A673 (cell line): Measurements from ENCODE around the gene PTCH1. TPM values are rescaled to one million over a fixed set of nuclear protein-coding genes. Genes with fewer than 3 reads are reported as not detected.

Source experiments
- BruUV-seq: library from RNA; stranded (reverse); fragments of 400-500 nt; replicated peaks from 2 replicates; lab custom pipeline; 2021; lab: Mats Ljungman, UMichigan
- CTCF ChIA-PET: fragments of 300-600 bp; sonication (Branson Sonifier 250); formaldehyde crosslinking; loops from one replicate; lab custom pipeline; 2022; ENCODE audit warnings: antibody characterized with exemption; lab: Charles Lee
- POLR2A ChIA-PET: fragments of 300-600 bp; sonication (Branson Sonifier 250); formaldehyde crosslinking; loops from one replicate; lab custom pipeline; 2022; ENCODE audit warnings: antibody characterized with exemption; ENCODE audit not compliant: low non-redundant PET; lab: Charles Lee
- DNase-seq: peaks from one replicate; pipeline ENCODE4 v3.0.0-alpha.2; 2015; ENCODE audit warnings: low spot score
- H3K27ac ChIP-seq: fragments of 200-600 bp; sonication (generic); 2 replicates; pipeline ENCODE4 v1.5.1; 2016; ENCODE audit warnings: mixed run types, low read depth, mild to moderate bottlenecking, mixed read lengths, antibody characterized with exemption, low read length; ENCODE audit not compliant: poor library complexity, severe bottlenecking
- H3K27me3 ChIP-seq: fragments of 200-600 bp; sonication (generic); replicated peaks from 2 replicates; pipeline ENCODE4 v1.6.1; 2017; ENCODE audit warnings: mixed run types, low read depth, mild to moderate bottlenecking, mixed read lengths, antibody characterized with exemption, low read length; ENCODE audit not compliant: insufficient read depth, poor library complexity
- H3K36me3 ChIP-seq: fragments of 200-600 bp; sonication (generic); 2 replicates; pipeline ENCODE4 v1.6.1; 2016; ENCODE audit warnings: mixed run types, mild to moderate bottlenecking, mixed read lengths, antibody characterized with exemption, low read length; ENCODE audit not compliant: insufficient read depth, poor library complexity, severe bottlenecking
- H3K4me1 ChIP-seq: fragments of 200-600 bp; sonication (generic); 2 replicates; pipeline ENCODE4 v1.6.1; 2017; ENCODE audit warnings: mixed run types, mild to moderate bottlenecking, mixed read lengths, antibody characterized with exemption, low read length; ENCODE audit not compliant: insufficient read depth, poor library complexity, severe bottlenecking
- H3K4me3 ChIP-seq: fragments of 200-600 bp; sonication (generic); 2 replicates; pipeline ENCODE4 v1.5.1; 2016; ENCODE audit warnings: low read depth, mixed run types, mild to moderate bottlenecking, mixed read lengths, low read length; ENCODE audit not compliant: poor library complexity, severe bottlenecking
- H3K9me3 ChIP-seq: fragments of 200-600 bp; sonication (generic); 2 replicates; pipeline ENCODE4 v1.6.1; 2016; ENCODE audit warnings: mixed run types, low read depth, mild to moderate bottlenecking, mixed read lengths, antibody characterized with exemption, low read length; ENCODE audit not compliant: poor library complexity, severe bottlenecking
- CTCF ChIP-seq: fragments of 300-800, 200-600 bp; sonication (generic); conservative IDR thresholded peaks from 2 replicates; pipeline ENCODE4 v1.5.1; 2017; ENCODE audit warnings: low read depth, mild to moderate bottlenecking, antibody characterized with exemption, low read length, moderate library complexity, mixed read lengths
- EZH2 ChIP-seq: fragments of 200-600 bp; sonication (generic); IDR thresholded peaks from 2 replicates; pipeline ENCODE4 v1.6.1; 2017; ENCODE audit warnings: borderline replicate concordance, low read depth, mild to moderate bottlenecking, mixed read lengths, antibody characterized with exemption, low read length; ENCODE audit not compliant: poor library complexity, severe bottlenecking
- intact Hi-C: fragments of 100-400 bp; cut with micrococcal nuclease; formaldehyde crosslinking; loops from one replicate; pipeline ENCODE4 v1.10.0; 2022; ENCODE audit not compliant: unreplicated experiment
- total RNA-seq: library from RNA; stranded (reverse); gene quantifications from 2 replicates; pipeline ENCODE4 v1.2.3, GENCODE V29; 2021

PTCH1 gene
- total RNA-seq, 1 experiment from 2014 or later = 36.5 TPM

- intact Hi-C loops = no loop called here
- no TSS peak for BruUV-seq
- H3K4me1 ChIP-seq = no peaks in the 10 kb centered on the region
- H3K27ac ChIP-seq = no peak overlapping the region
- no peak for DNase-seq
- CTCF ChIA-PET = no interaction called here
- no peaks in the 10 kb centered on the region for H3K27me3 ChIP-seq
- POLR2A ChIA-PET = no interaction called here
- peaks cover 59% of the 10 kb centered on the region for H3K36me3 ChIP-seq
- TF ChIP-seq EZH2 (no peak), CTCF (no peak)
- H3K4me3 ChIP-seq = no peak overlapping the region
- H3K9me3 ChIP-seq = no peaks in the 10 kb centered on the region
These were observed 69.8 kb downstream of the PTCH1 start for GRCh38 chr9:95446984-95447383.

GRCh38 chr9:95446259-95446658 lies 70.5 kb downstream of the PTCH1 start:
- no peaks in the 10 kb centered on the region for H3K4me1 ChIP-seq
- CTCF ChIA-PET = no interaction called here
- H3K27me3 ChIP-seq = no peaks in the 10 kb centered on the region
- no peak for DNase-seq
- H3K36me3 ChIP-seq = peaks cover 59% of the 10 kb centered on the region
- H3K9me3 ChIP-seq = no peaks in the 10 kb centered on the region
- intact Hi-C loops = no loop called here
- H3K27ac ChIP-seq = no peak overlapping the region
- no TSS peak for BruUV-seq
- POLR2A ChIA-PET = no interaction called here
- TF ChIP-seq EZH2 (no peak), CTCF (no peak)
- H3K4me3 ChIP-seq = no peak overlapping the region

- Histone ChIP-seq H3K27ac (no peak overlapping the region), H3K9me3 (no peaks in the 10 kb centered on the region), H3K4me3 (no peak overlapping the region), H3K4me1 (no peaks in the 10 kb centered on the region), H3K36me3 (peaks cover 50% of the 10 kb centered on the region), H3K27me3 (no peaks in the 10 kb centered on the region)
- intact Hi-C loops = no loop called here
- no TSS peak for BruUV-seq
- CTCF ChIA-PET = no interaction called here
- DNase-seq = no peak
- TF ChIP-seq EZH2 = no peak
- TF ChIP-seq CTCF = no peak
- POLR2A ChIA-PET = no interaction called here
These were observed 72.6 kb downstream of the PTCH1 start for GRCh38 chr9:95444160-95444559.
